Aorta (tissue), 5 donors: ENCODE data around the gene C17orf67. TPM values are rescaled to one million over a fixed set of nuclear protein-coding genes. Genes with fewer than 3 reads are reported as not detected.

Experiments
- ATAC-seq: fragments of 200-7000 bp; cut with Tn5 transposase; one replicate; pipeline ENCODE4 v1.9.1; 2022; ENCODE audit warnings: moderate library complexity; ENCODE audit not compliant: low FRiP score
- DNase-seq, 2 donors: peaks; one replicate each; pipeline ENCODE4 v3.0.0-alpha.2; 2020
- H3K27ac ChIP-seq, 2 donors: one replicate each; pipeline ENCODE4 v1.5.1; 2013; ENCODE audit warnings: low read length in 2 of 2, mild to moderate bottlenecking in 2 of 2, moderate library complexity in 2 of 2, control low read depth in 1 of 2, inconsistent platforms in 1 of 2, low read depth in 1 of 2
- H3K27me3 ChIP-seq, 2 donors: one replicate each; pipeline ENCODE4 v1.6.1; 2013; ENCODE audit warnings: control low read depth in 1 of 2, low read length in 1 of 2, mild to moderate bottlenecking in 1 of 2, moderate library complexity in 1 of 2; ENCODE audit not compliant: insufficient read depth in 2 of 2, control insufficient read depth in 1 of 2
- H3K36me3 ChIP-seq, 2 donors: one replicate each; pipeline ENCODE4 v1.6.1; 2013; ENCODE audit warnings: control low read depth in 1 of 2, low read length in 1 of 2, mild to moderate bottlenecking in 1 of 2; ENCODE audit not compliant: insufficient read depth in 2 of 2, control insufficient read depth in 1 of 2
- H3K4me1 ChIP-seq, 2 donors: one replicate each; pipeline ENCODE4 v1.6.1; 2013; ENCODE audit warnings: low read length in 2 of 2, control low read depth in 1 of 2, mild to moderate bottlenecking in 1 of 2, moderate library complexity in 1 of 2; ENCODE audit not compliant: insufficient read depth in 2 of 2, control insufficient read depth in 1 of 2
- H3K4me3 ChIP-seq, 2 donors: one replicate each; pipeline ENCODE4 v1.5.1; 2013; ENCODE audit warnings: low read length in 2 of 2, control low read depth in 1 of 2, mild to moderate bottlenecking in 1 of 2
- H3K9me3 ChIP-seq: one replicate; pipeline ENCODE4 v1.6.1; 2013; ENCODE audit warnings: mild to moderate bottlenecking, low read length; ENCODE audit not compliant: control insufficient read depth
- WGBS, 2 donors: extraction: QIAGEN DNeasy Blood & Tissue Kit; methylation state at CpG; one replicate each; pipeline ENCODE4 v1.1.7; 2013; 5-methylcytosine and 5-hydroxymethylcytosine counted together
- intact Hi-C, 2 donors: fragments of 100-400 bp; cut with DNase I; formaldehyde crosslinking; loops; one replicate each; pipeline versions ENCODE4 v1.14.2 to v1.15.0; 2022
- polyA plus RNA-seq, 2 donors: library from polyadenylated mRNA; stranded (reverse); fragments of 200-250 nt; gene quantifications; one replicate each; pipeline ENCODE4 v1.2.3, GENCODE V29; 2013
- total RNA-seq, 2 donors: library from RNA; stranded (reverse); fragmentation: NEBNext Ultra II Directional; extraction: Animal tissue kit (Norgen Biotek cat#: 25700); gene quantifications; one replicate each; pipeline ENCODE4 v1.2.1, GENCODE V29; 2021
- donor health status: healthy with polysubstance abuse.
- donor health status: Bipolar disorder and iron deficiency.
- donor health status: DM: no; HTN: no; CAD: no.
- donor health status: DM: no; HTN: no; CAD: no.
- donor health status: DM: yes; HTN: yes; CAD: no.

C17orf67 gene
- total and polyA plus RNA-seq, 4 donors, result 1.3 to 5.0 (median 3.5) TPM

GRCh38 chr17:56793957-56794356 is 39.8 kb downstream of the C17orf67 start:
- Histone ChIP-seq H3K4me3 (no peak overlapping the region), H3K9me3 (no peaks in the 10 kb centered on the region), H3K27ac (no peak overlapping the region), H3K4me1 (no peaks in the 10 kb centered on the region), H3K27me3 (no peaks in the 10 kb centered on the region), H3K36me3 (no peaks in the 10 kb centered on the region)
- intact Hi-C loops, result no loop called here
- WGBS, 2 donors, result 43 to 68% methylated on average over 3 of the region's 3 CpGs
- no peak for DNase-seq
- ATAC-seq, result no peak

- intact Hi-C loops, result no loop called here
- Histone ChIP-seq H3K4me3 (no peak overlapping the region), H3K9me3 (no peaks in the 10 kb centered on the region), H3K27ac (no peak overlapping the region), H3K27me3 (no peaks in the 10 kb centered on the region), H3K36me3 (no peaks in the 10 kb centered on the region), H3K4me1 (no peaks in the 10 kb centered on the region)
- ATAC-seq (no peak), DNase-seq (no peak)
These were observed 40.2 kb downstream of the C17orf67 start for GRCh38 chr17:56793531-56793930.

GRCh38 chr17:56792267-56792666 is 41.5 kb downstream of the C17orf67 start:
- WGBS, 2 donors, result 96 to 100% methylated on average over 1 of the region's 1 CpG
- H3K36me3 ChIP-seq, result no peaks in the 10 kb centered on the region
- intact Hi-C loops, result no loop called here
- ATAC-seq (no peak), DNase-seq (no peak)
- no peaks in the 10 kb centered on the region for H3K27me3 ChIP-seq
- H3K4me3 ChIP-seq, result no peak overlapping the region
- no peak overlapping the region for H3K27ac ChIP-seq
- H3K9me3 ChIP-seq, result no peaks in the 10 kb centered on the region
- H3K4me1 ChIP-seq, result no peaks in the 10 kb centered on the region

GRCh38 chr17:56786989-56787482 is 46.7 kb downstream of the C17orf67 start:
- no peaks in the 10 kb centered on the region for H3K27me3 ChIP-seq
- intact Hi-C loops, result no loop called here
- no peak for ATAC-seq
- H3K36me3 ChIP-seq, result no peaks in the 10 kb centered on the region
- no peak overlapping the region for H3K4me3 ChIP-seq
- peak in 1 of 2 donors; percentile 56 for DNase-seq
- no peak overlapping the region for H3K27ac ChIP-seq
- WGBS, 2 donors, result 61 to 62% methylated on average over 7 of the region's 7 CpGs
- H3K9me3 ChIP-seq, result no peaks in the 10 kb centered on the region
- H3K4me1 ChIP-seq, result no peaks in the 10 kb centered on the region

- H3K4me1 ChIP-seq, result no peaks in the 10 kb centered on the region
- intact Hi-C loops, result no loop called here
- DNase-seq (no peak), ATAC-seq (no peak)
- no peak overlapping the region for H3K4me3 ChIP-seq
- H3K27ac ChIP-seq, result no peak overlapping the region
- H3K9me3 ChIP-seq, result no peaks in the 10 kb centered on the region
- H3K36me3 ChIP-seq, result no peaks in the 10 kb centered on the region
- no peaks in the 10 kb centered on the region for H3K27me3 ChIP-seq
- WGBS, 2 donors, result 81 to 82% methylated on average over 9 of the region's 9 CpGs
These were observed 47.6 kb downstream of the C17orf67 start for GRCh38 chr17:56785997-56786680.

GRCh38 chr17:56785405-56785804 is 48.3 kb downstream of the C17orf67 start:
- no peak overlapping the region for H3K4me3 ChIP-seq
- 78 to 86% methylated on average over 5 of the region's 5 CpGs for WGBS, 2 donors
- H3K9me3 ChIP-seq, result no peaks in the 10 kb centered on the region
- H3K4me1 ChIP-seq, result no peaks in the 10 kb centered on the region
- H3K27me3 ChIP-seq, result no peaks in the 10 kb centered on the region
- no peak overlapping the region for H3K27ac ChIP-seq
- H3K36me3 ChIP-seq, result no peaks in the 10 kb centered on the region
- ATAC-seq (no peak), DNase-seq (no peak)
- intact Hi-C loops, result no loop called here

- Histone ChIP-seq H3K27me3 (no peaks in the 10 kb centered on the region), H3K4me1 (no peaks in the 10 kb centered on the region), H3K27ac (no peak overlapping the region), H3K9me3 (no peaks in the 10 kb centered on the region), H3K4me3 (no peak overlapping the region), H3K36me3 (no peaks in the 10 kb centered on the region)
- DNase-seq, result no peak
- intact Hi-C loops, result loop anchor here in 1 of 2 donors (5.0 kb wide), 2 partner anchors 65 to 190 kb away; partner anchors contain the start of gene NOG
- no peak for ATAC-seq
These were observed 51.4 kb downstream of the C17orf67 start for GRCh38 chr17:56782338-56782737.

- H3K4me3 ChIP-seq, result no peak overlapping the region
- 60 to 66% methylated on average over 6 of the region's 6 CpGs for WGBS, 2 donors
- no peak overlapping the region for H3K27ac ChIP-seq
- ATAC-seq (no peak), DNase-seq (no peak)
- H3K9me3 ChIP-seq, result no peaks in the 10 kb centered on the region
- no peaks in the 10 kb centered on the region for H3K27me3 ChIP-seq
- H3K36me3 ChIP-seq, result no peaks in the 10 kb centered on the region
- no peaks in the 10 kb centered on the region for H3K4me1 ChIP-seq
- intact Hi-C loops, result loop anchor here in 1 of 2 donors (5.0 kb wide), 2 partner anchors 65 to 190 kb away; partner anchors contain the start of gene NOG
These were observed 51.8 kb downstream of the C17orf67 start for GRCh38 chr17:56781906-56782305.
